Pancreas (tissue), 10 donors: ENCODE results near the gene ARSK. TPM values are rescaled to one million over a fixed set of nuclear protein-coding genes. Genes with fewer than 3 reads are reported as not detected.

Source experiments
- ATAC-seq, 4 donors: fragments of 200-7000 bp; cut with Tn5 transposase; one replicate each; pipeline versions ENCODE4 v1.8.0 to v1.9.1; 2020; ENCODE audit warnings: mild to moderate bottlenecking in 4 of 4, moderate library complexity in 4 of 4
- DNase-seq, 6 donors: peaks; one replicate each; pipeline ENCODE4 v3.0.0-alpha.2; 2020
- FAIRE-seq: peaks from 2 replicates; lab custom pipeline; 2012; peaks lifted over from hg19 to GRCh38; lab: Jason Lieb, UNC
- H3K27ac ChIP-seq, 4 donors: fragments of 200-600 bp; sonication (generic); 1 replicate in 3 of 4; 2 replicates in 1 of 4; pipeline versions ENCODE4 v1.5.0 to v1.8.0; 2020
- H3K27me3 ChIP-seq, 4 donors: fragments of 200-600 bp; one replicate each; pipeline ENCODE4 v1.8.0; 2021
- H3K36me3 ChIP-seq, 3 donors: fragments of 200-600 bp; sonication (generic) in 1 of 3; one replicate each; pipeline versions ENCODE4 v1.5.0 to v1.8.0; 2020 to 2021
- H3K4me1 ChIP-seq, 3 donors: fragments of 200-600 bp; one replicate each; pipeline ENCODE4 v1.8.0; 2021
- H3K4me3 ChIP-seq, 4 donors: fragments of 200-600 bp; sonication (generic) in 2 of 4; one replicate each; pipeline versions ENCODE4 v1.5.0 to v1.8.0; 2020 to 2021
- H3K9me3 ChIP-seq, 4 donors: fragments of 200-600 bp; one replicate each; pipeline ENCODE4 v1.8.0; 2021
- CTCF ChIP-seq, 4 donors: fragments of 200-600 bp; sonication (generic) in 3 of 4; IDR thresholded peaks; one replicate each; pipeline versions ENCODE4 v1.5.0 to v1.8.0; 2021; ENCODE audit warnings: antibody characterized with exemption in 4 of 4
- WGBS, 2 donors: extraction: QIAGEN DNeasy Blood & Tissue Kit; methylation state at CpG; one replicate each; pipeline ENCODE4 v1.1.7; 2013; 5-methylcytosine and 5-hydroxymethylcytosine counted together
- intact Hi-C, 3 donors: fragments of 100-400 bp; cut with DNase I; formaldehyde crosslinking; loops; one replicate each; pipeline versions ENCODE4 v1.11.1 to v1.14.2; 2022
- polyA plus RNA-seq, 2 donors: library from polyadenylated mRNA; stranded (reverse); fragments of 200-250 nt; gene quantifications; one replicate each; pipeline ENCODE4 v1.2.3, GENCODE V29; 2013
- total RNA-seq, 6 donors: library from RNA; stranded (reverse); fragmentation: NEBNext Ultra II Directional in 4 of 6; extraction: Animal tissue kit (Norgen Biotek cat#: 25700) in 4 of 6; gene quantifications; one replicate each; pipeline versions ENCODE4 v1.2.1 to v1.2.4, GENCODE V29; 2021 to 2023
- donor health status: healthy with polysubstance abuse.
- donor health status: DM: no; HTN: no; CAD: no; lungs with moderate emphysema.
- donor health status: DM: no; HTN: no; CAD: no.
- donor health status: control.
- donor health status: control.
- donor health status: Bipolar disorder and iron deficiency.
- donor health status: DM: yes; HTN: yes; CAD: no.
- donor health status: DM: no; HTN: no; CAD: no.
- donor health status: DM: no; HTN: no; CAD: no.
- donor health status: DM: yes; HTN: yes; CAD: no.

The ARSK gene
- total and polyA plus RNA-seq, 8 donors: 1.3 to 3.9 (median 3.2) TPM

GRCh38 chr5:95649274-95649673 is 94.4 kb downstream of the ARSK start:
- Histone ChIP-seq H3K27ac (no peak overlapping the region), H3K27me3 (no peaks in the 10 kb centered on the region), H3K36me3 (no peaks in the 10 kb centered on the region), H3K4me1 (peaks cover 14 to 38% (median 29%) of the 10 kb centered on the region in 3 donors), H3K4me3 (no peak overlapping the region), H3K9me3 (no peaks in the 10 kb centered on the region)
- no peak for DNase-seq
- FAIRE-seq: no peak
- no peak for ATAC-seq
- no peak for TF ChIP-seq CTCF (IDR thresholded peaks at IDR 0.05)
- intact Hi-C loops: loop anchor here in 1 of 3 donors (10.0 kb wide), 1 partner anchor 196 kb away; no protein-coding TSS in a partner anchor

- DNase-seq (no peak), ATAC-seq (no peak)
- peaks cover 14 to 32% (median 29%) of the 10 kb centered on the region in 3 donors for H3K4me1 ChIP-seq
These were observed 95.1 kb downstream of the ARSK start for GRCh38 chr5:95649842-95650620.

GRCh38 chr5:95652849-95653248 is 97.9 kb downstream of the ARSK start:
- Histone ChIP-seq H3K36me3 (no peaks in the 10 kb centered on the region), H3K27me3 (no peaks in the 10 kb centered on the region), H3K27ac (no peak overlapping the region), H3K4me3 (no peak overlapping the region), H3K9me3 (no peaks in the 10 kb centered on the region), H3K4me1 (peaks cover 14 to 25% (median 23%) of the 10 kb centered on the region in 3 donors)
- no peak for FAIRE-seq
- no peak for TF ChIP-seq CTCF (IDR thresholded peaks at IDR 0.05)
- ATAC-seq: no peak
- intact Hi-C loops: loop anchor here in 1 of 3 donors (10.0 kb wide), 1 partner anchor 122 kb away; no protein-coding TSS in a partner anchor
- DNase-seq: no peak
- 59 to 68% methylated on average over 1 of the region's 1 CpG for WGBS, 2 donors

More at GRCh38 chr5:95649842-95650620, 95.1 kb downstream of the ARSK start:
- H3K9me3 ChIP-seq: no peaks in the 10 kb centered on the region
- no peak overlapping the region for H3K4me3 ChIP-seq
- H3K27ac ChIP-seq: no peak overlapping the region
- no peaks in the 10 kb centered on the region for H3K27me3 ChIP-seq
- no peak for FAIRE-seq
- intact Hi-C loops: loop anchor here in 2 of 3 donors (10.0 kb wide), 2 partner anchors 125 to 195 kb away; no protein-coding TSS in a partner anchor
- TF ChIP-seq CTCF (IDR thresholded peaks at IDR 0.05): no peak
- H3K36me3 ChIP-seq: no peaks in the 10 kb centered on the region

- DNase-seq (no peak), ATAC-seq (no peak), FAIRE-seq (no peak)
- Histone ChIP-seq H3K4me3 (no peak overlapping the region), H3K4me1 (peaks cover 6 to 12% (median 10%) of the 10 kb centered on the region in 3 donors), H3K36me3 (no peaks in the 10 kb centered on the region), H3K27me3 (no peaks in the 10 kb centered on the region), H3K27ac (no peak overlapping the region), H3K9me3 (no peaks in the 10 kb centered on the region)
- intact Hi-C loops: loop anchor here in 1 of 3 donors (10.0 kb wide), 1 partner anchor 121 kb away; no protein-coding TSS in a partner anchor
- TF ChIP-seq CTCF (IDR thresholded peaks at IDR 0.05): no peak
- WGBS, 2 donors: 96 to 97% methylated on average over 3 of the region's 3 CpGs
These were observed 99.3 kb downstream of the ARSK start for GRCh38 chr5:95654196-95654595.

Other genes starting within 250 kb of the ARSK start
- under 1 TPM; 0.28 to 0.93 (median 0.48) TPM for gene FAM81B, start 163.7 kb upstream of the ARSK start, total RNA-seq
- under 1 TPM; 0.27 to 0.61 TPM for gene FAM81B, start 163.7 kb upstream of the ARSK start, polyA plus RNA-seq
- 10 to 100 TPM; 30.9 to 47.4 (median 44.4) TPM for gene SKIC3, start 124 bp upstream of the ARSK start, total RNA-seq
- 10 to 100 TPM in 1 of 2 donors, 1 to 10 TPM in 1; 9.7 to 22.1 TPM for gene SKIC3, start 124 bp upstream of the ARSK start, polyA plus RNA-seq
- 1 to 10 TPM in 4 of 6 donors, under 1 TPM in 2; 0.61 to 5.7 (median 2.4) TPM for gene GPR150, start 65.0 kb downstream of the ARSK start, total RNA-seq
- gene GPR150, start 65.0 kb downstream of the ARSK start, polyA plus RNA-seq: 1 to 10 TPM; 1.4 to 2.1 TPM
- 1 to 10 TPM; 1.3 to 2.7 (median 1.7) TPM for gene RFESD, start 91.7 kb downstream of the ARSK start, total RNA-seq
- 1 to 10 TPM; 1.1 to 2.8 TPM for gene RFESD, start 91.7 kb downstream of the ARSK start, polyA plus RNA-seq
- under 1 TPM; 0.12 to 0.67 (median 0.48) TPM for gene SPATA9, start 127.9 kb downstream of the ARSK start, total RNA-seq
- gene SPATA9, start 127.9 kb downstream of the ARSK start, polyA plus RNA-seq: 1 to 10 TPM in 1 of 2 donors, under 1 TPM in 1; 0.19 to 1.3 TPM
- gene RHOBTB3, start 176.2 kb downstream of the ARSK start, total RNA-seq: 100 to 1,000 TPM in 3 of 6 donors, 10 to 100 TPM in 3; 59.6 to 190 (median 93.7) TPM
- gene RHOBTB3, start 176.2 kb downstream of the ARSK start, polyA plus RNA-seq: 10 to 100 TPM; 32.5 to 54.8 TPM